Upper lobe of left lung (tissue), 4 donors: Measurements from ENCODE around the gene SMG9.

Source experiments
- CTCF ChIP-seq, 6 experiments: fragments of 450-650 bp in 4 of 6; fragments of 200-600 bp in 2 of 6; sonication (generic) in 2 of 6; IDR thresholded peaks; one replicate each; pipeline ENCODE4 v1.5.1; 2016 to 2019; ENCODE audit warnings: antibody characterized with exemption in 6 of 6
- POLR2A ChIP-seq, 4 donors: fragments of 450-650 bp; IDR thresholded peaks; one replicate each; pipeline ENCODE4 v1.5.1; 2016 to 2017; ENCODE audit warnings: antibody characterized with exemption in 4 of 4, mild to moderate bottlenecking in 2 of 4
- POLR2AphosphoS5 ChIP-seq, 2 donors: sonication (generic); formaldehyde crosslinking; IDR thresholded peaks; one replicate each; pipeline ENCODE4 v1.5.1; 2017; ENCODE audit warnings: antibody characterized with exemption in 2 of 2

DNA sequence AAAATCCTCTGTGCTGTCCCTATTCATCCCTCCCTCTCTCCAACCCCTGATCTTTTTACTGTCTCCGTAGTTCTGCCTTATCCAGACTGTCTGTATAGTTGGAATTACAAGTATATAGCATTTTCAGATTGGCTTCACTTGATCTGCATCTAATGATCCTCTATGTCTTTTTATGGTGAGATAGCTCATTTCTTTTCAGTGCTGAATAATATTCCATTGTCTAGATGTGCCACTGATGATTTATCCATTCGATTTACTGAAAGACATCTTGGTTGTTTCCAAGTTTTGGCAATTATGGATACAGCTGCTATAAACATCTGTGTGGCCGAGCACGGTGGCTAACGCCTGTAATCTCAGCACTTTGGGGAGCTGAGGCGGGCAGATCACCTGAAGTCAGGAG, 19.7 kb downstream of the SMG9 start:
- TF ChIP-seq POLR2A (IDR thresholded peaks at IDR 0.05) (no peak), POLR2AphosphoS5 (IDR thresholded peaks at IDR 0.05) (no peak), CTCF (IDR thresholded peaks at IDR 0.05) (no peak)
